Upper lobe of left lung (tissue), 6 donors: ENCODE data around the gene TCL1A. TPM values are rescaled to one million over a fixed set of nuclear protein-coding genes. Genes with fewer than 3 reads are reported as not detected.

Source experiments
- ATAC-seq, 2 donors: fragments of 200-7000 bp; cut with Tn5 transposase; one replicate each; pipeline ENCODE4 v1.9.1; 2022; ENCODE audit warnings: mild to moderate bottlenecking in 2 of 2, moderate library complexity in 2 of 2; ENCODE audit not compliant: low FRiP score in 2 of 2
- DNase-seq, 2 donors: peaks; one replicate each; pipeline ENCODE4 v3.0.0-alpha.2; 2019 to 2020
- H3K27ac ChIP-seq, 4 donors: fragments of 200-600 bp; sonication (generic); one replicate each; pipeline ENCODE4 v1.5.1; 2016 to 2019
- H3K27me3 ChIP-seq, 4 donors: fragments of 200-600 bp; sonication (generic); one replicate each; pipeline ENCODE4 v1.5.1; 2017 to 2019
- H3K36me3 ChIP-seq, 4 donors: fragments of 200-600 bp; sonication (generic); one replicate each; pipeline ENCODE4 v1.5.1; 2016 to 2019
- H3K4me1 ChIP-seq, 4 donors: fragments of 200-600 bp; sonication (generic); one replicate each; pipeline ENCODE4 v1.5.1; 2018 to 2019
- H3K4me3 ChIP-seq, 4 donors: fragments of 200-600 bp; sonication (generic); one replicate each; pipeline ENCODE4 v1.5.1; 2017 to 2019; ENCODE audit warnings: mild to moderate bottlenecking in 2 of 4, moderate library complexity in 1 of 4
- H3K9me3 ChIP-seq, 4 donors: fragments of 200-600 bp; sonication (generic); one replicate each; pipeline ENCODE4 v1.5.1; 2018 to 2019
- CTCF ChIP-seq, 6 experiments: fragments of 450-650 bp in 4 of 6; fragments of 200-600 bp in 2 of 6; sonication (generic) in 2 of 6; IDR thresholded peaks; one replicate each; pipeline ENCODE4 v1.5.1; 2016 to 2019; ENCODE audit warnings: antibody characterized with exemption in 6 of 6
- EP300 ChIP-seq, 4 donors: sonication (generic); formaldehyde crosslinking; IDR thresholded peaks; one replicate each; pipeline ENCODE4 v1.5.1; 2017; ENCODE audit warnings: antibody characterized with exemption in 4 of 4, control low read depth in 2 of 4
- POLR2A ChIP-seq, 4 donors: fragments of 450-650 bp; IDR thresholded peaks; one replicate each; pipeline ENCODE4 v1.5.1; 2016 to 2017; ENCODE audit warnings: antibody characterized with exemption in 4 of 4, mild to moderate bottlenecking in 2 of 4
- POLR2AphosphoS5 ChIP-seq, 2 donors: sonication (generic); formaldehyde crosslinking; IDR thresholded peaks; one replicate each; pipeline ENCODE4 v1.5.1; 2017; ENCODE audit warnings: antibody characterized with exemption in 2 of 2
- WGBS, 2 donors: methylation state at CpG; one replicate each; pipeline ENCODE4 v1.1.5; 2017 to 2018; 5-methylcytosine and 5-hydroxymethylcytosine counted together
- small RNA-seq, 4 donors: library from RNA; depleted of rRNA; stranded (forward); fragments of <200 nt; gene quantifications; one replicate each; pipeline ENCODE3, GENCODE V24; 2016
- total RNA-seq, 6 donors: library from RNA; depleted of rRNA in 4 of 6; stranded (reverse); fragments of >200 nt in 4 of 6; gene quantifications; one replicate each; pipeline versions ENCODE4 v1.1.0 to v1.2.1, GENCODE V29; 2016 to 2021
- donor health status: DM: no; HTN: no; CAD: no; lungs with moderate emphysema.
- donor health status: DM: no; HTN: yes; CAD: no; lungs with severe emphysema.

Gene TCL1A
- total RNA-seq, 6 donors from 2014 or later: 0.20 to 0.69 (median 0.32) TPM; not detected in 2

- Histone ChIP-seq H3K27me3 (no peaks in the 10 kb centered on the region), H3K36me3 (no peaks in the 10 kb centered on the region), H3K4me1 (no peaks in the 10 kb centered on the region), H3K4me3 (no peak overlapping the region), H3K9me3 (no peaks in the 10 kb centered on the region), H3K27ac (no peak overlapping the region)
- ATAC-seq (no peak), DNase-seq (no peak)
- 36 to 55% methylated on average over 4 of the region's 4 CpGs for WGBS, 2 donors
- TF ChIP-seq POLR2A (IDR thresholded peaks at IDR 0.05): no peak
- no peak for TF ChIP-seq CTCF (IDR thresholded peaks at IDR 0.05)
- no peak for TF ChIP-seq EP300 (IDR thresholded peaks at IDR 0.05)
- no peak for TF ChIP-seq POLR2AphosphoS5 (IDR thresholded peaks at IDR 0.05)
These were observed 51.3 kb downstream of the TCL1A start for GRCh38 chr14:95662376-95663186.

- H3K27ac ChIP-seq: no peak overlapping the region
- DNase-seq (no peak), ATAC-seq (no peak)
- H3K9me3 ChIP-seq: no peaks in the 10 kb centered on the region
- 51 to 57% methylated on average over 13 of the region's 13 CpGs for WGBS, 2 donors
- no peaks in the 10 kb centered on the region for H3K4me1 ChIP-seq
- H3K27me3 ChIP-seq: no peaks in the 10 kb centered on the region
- TF ChIP-seq EP300 (IDR thresholded peaks at IDR 0.05) (no peak), CTCF (IDR thresholded peaks at IDR 0.05) (no peak), POLR2AphosphoS5 (IDR thresholded peaks at IDR 0.05) (no peak), POLR2A (IDR thresholded peaks at IDR 0.05) (no peak)
- no peaks in the 10 kb centered on the region for H3K36me3 ChIP-seq
- no peak overlapping the region for H3K4me3 ChIP-seq
These were observed 53.0 kb downstream of the TCL1A start for GRCh38 chr14:95660651-95661515.

- H3K27me3 ChIP-seq: no peaks in the 10 kb centered on the region
- no peak overlapping the region for H3K4me3 ChIP-seq
- H3K36me3 ChIP-seq: no peaks in the 10 kb centered on the region
- WGBS, 2 donors: 82% methylated on average over 5 of the region's 5 CpGs; no CpG with 5 or more reads in 1 of the 2 donors
- ATAC-seq (no peak), DNase-seq (no peak)
- TF ChIP-seq POLR2A (IDR thresholded peaks at IDR 0.05) (no peak), CTCF (IDR thresholded peaks at IDR 0.05) (no peak)
- H3K27ac ChIP-seq: no peak overlapping the region
- no peaks in the 10 kb centered on the region for H3K4me1 ChIP-seq
- no peaks in the 10 kb centered on the region for H3K9me3 ChIP-seq
These were observed 53.9 kb downstream of the TCL1A start for GRCh38 chr14:95659990-95660385.

Small RNA genes within 50 kb of the gene (small RNA-seq; reads per million reads assigned to genes)
- 0 reads per million in 4 donors for gene RF02193

Other genes starting within 250 kb of the TCL1A start
- 10 to 100 TPM; 15.6 to 38.8 (median 19.0) TPM for gene SYNE3, start 197.5 kb downstream of the TCL1A start, total RNA-seq
- gene GLRX5, start 179.1 kb downstream of the TCL1A start, total RNA-seq: 10 to 100 TPM; 12.6 to 34.8 (median 25.0) TPM
- gene TCL1B, start 27.7 kb downstream of the TCL1A start, total RNA-seq: not detected
- under 1 TPM in 1 of 6 donors, not detected in 5; 0.10 TPM for gene TUNAR, start 162.7 kb upstream of the TCL1A start, total RNA-seq